SU-DHL-6 (cell line): Measurements from ENCODE around the gene CBL.

ENCODE experiments used
- CTCF ChIP-seq: fragments of 200-600 bp; sonication (generic); IDR thresholded peaks from one replicate; pipeline ENCODE4 v1.5.1; 2017; ENCODE audit warnings: antibody characterized with exemption, mild to moderate bottlenecking, low read length, moderate library complexity; ENCODE audit not compliant: insufficient read depth, poor library complexity, severe bottlenecking
- EZH2phosphoT487 ChIP-seq: fragments of 200-600 bp; sonication (generic), shearing (Covaris generic); conservative IDR thresholded peaks from 2 replicates; pipeline ENCODE4 v1.6.1; 2018; ENCODE audit warnings: mild to moderate bottlenecking, antibody characterized with exemption, low read length, moderate library complexity, mixed read lengths

DNA sequence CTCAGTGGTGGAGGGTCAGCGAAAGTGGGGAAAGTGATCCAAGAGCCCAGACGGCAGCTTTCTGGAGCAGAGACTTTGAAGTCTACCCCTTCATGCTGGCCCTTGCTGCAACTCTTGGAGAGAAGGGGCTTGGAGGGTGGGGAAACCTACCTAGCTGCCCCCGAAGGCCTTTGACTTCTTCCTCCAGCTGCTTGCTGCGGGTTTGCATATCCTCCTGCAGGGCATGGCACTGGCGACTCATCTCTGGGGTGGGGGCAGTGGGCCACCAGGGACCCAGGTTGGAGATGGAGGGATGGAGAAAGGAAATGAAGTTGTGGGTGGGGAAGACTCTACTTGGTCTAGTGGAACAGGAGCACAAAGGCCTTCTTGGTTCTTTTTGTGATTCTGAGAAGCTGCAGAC lies 13.1 kb upstream of the CBL start:
- no peak for TF ChIP-seq CTCF
- no peak for TF ChIP-seq EZH2phosphoT487
